HG03520 (cell line): Measurements from ENCODE around the gene CCDC138.

ENCODE experiments used
- ATAC-seq: cut with Tn5 transposase; IDR thresholded peaks from one replicate; pipeline ENCODE4 v1.9.1; 2021; ENCODE audit warnings: mild to moderate bottlenecking, moderate library complexity; ENCODE audit not compliant: unreplicated experiment

Gene CCDC138

DNA sequence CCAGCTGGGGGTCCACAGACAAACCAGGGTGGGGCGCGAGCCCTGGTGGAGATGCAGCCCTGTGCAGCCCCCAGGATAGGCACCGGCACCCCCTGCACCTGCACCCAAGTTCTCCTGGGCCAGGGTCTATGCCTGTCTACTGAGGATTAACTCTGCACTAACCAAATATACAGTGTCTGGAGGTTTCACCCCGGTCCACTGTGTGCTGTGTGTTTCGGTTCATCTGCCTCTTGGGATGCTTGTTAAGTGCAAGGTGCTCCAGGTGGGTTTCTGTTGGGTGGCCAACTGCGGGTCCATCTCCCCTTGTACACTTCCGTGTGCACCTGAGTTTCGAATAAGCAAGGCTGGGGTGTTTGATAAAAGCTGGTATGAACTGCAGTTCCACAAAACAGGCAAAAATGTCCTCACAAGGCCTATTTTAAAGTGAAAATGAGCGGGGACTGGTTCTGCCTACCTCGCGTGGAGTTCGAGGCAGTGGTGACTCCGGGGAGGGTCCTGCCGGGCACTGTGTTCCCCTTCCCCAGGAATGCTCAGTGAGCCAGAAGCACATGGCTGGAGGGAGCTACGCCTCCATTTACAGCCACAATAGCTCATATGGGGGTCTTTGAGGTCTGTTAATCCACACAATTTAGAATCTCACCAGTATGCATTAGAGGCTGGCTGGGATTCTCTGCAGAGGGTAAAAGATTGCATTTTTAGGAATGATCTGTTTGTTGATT is 131.7 kb downstream of the CCDC138 start:
- no peak for ATAC-seq

DNA sequence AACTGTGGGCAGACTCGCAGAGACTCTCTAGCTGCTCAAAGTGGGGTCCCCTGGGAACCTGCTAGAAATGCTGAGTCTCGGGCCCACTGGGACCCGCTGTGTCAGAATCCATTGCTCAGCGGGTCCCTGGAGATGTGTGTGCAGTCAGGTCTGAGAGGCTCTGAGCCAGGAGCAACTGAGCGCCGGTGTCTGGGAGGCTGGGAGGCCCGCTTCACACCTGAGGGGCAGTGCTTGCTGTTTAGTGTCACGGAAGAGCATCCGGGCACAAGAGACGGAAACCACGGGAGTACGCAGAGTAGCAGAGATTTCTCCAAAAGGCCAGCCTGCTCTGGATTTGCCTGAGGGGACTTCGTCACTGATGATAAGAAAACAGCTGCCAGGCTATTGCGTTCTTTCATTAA is 132.4 kb downstream of the CCDC138 start:
- ATAC-seq: no peak

DNA sequence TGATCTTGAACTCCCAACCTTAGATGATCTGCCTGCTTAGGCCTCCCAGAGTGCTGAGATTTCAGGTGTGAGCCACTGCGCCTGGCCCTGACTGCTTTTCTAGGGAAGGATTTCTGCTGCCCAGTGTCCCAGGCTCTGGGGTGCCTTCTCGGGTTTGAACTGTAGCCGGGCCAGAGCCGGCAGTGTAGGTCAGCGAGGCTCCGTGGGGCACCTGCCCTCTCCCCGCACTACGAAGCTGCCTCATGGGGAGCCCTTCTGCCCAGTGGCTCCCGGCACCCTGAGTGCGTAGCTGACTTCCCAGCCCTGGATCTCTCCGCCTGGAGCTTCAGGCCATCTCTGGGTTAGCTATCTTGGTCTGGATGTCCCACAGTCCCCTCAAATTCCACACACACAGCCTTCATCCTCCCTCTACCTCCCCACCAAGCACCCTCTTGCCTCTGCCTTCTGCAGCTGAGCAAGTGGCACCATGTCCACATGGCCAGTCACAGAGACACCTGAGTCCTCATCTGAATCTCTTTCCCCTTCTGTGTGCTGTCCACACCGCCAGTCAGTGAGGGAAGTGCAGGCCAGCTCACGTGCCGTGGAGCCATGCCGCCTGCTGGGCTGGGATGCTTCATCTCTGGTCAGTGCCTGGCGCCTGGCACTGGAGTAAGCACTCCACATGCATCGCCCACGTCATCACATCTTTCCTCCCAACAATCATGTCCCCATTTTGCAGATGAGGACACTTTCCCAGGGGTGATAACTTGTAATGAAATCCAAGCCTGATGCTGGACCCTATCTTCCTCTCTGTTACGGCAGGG is 133.2 kb downstream of the CCDC138 start:
- no peak for ATAC-seq

DNA sequence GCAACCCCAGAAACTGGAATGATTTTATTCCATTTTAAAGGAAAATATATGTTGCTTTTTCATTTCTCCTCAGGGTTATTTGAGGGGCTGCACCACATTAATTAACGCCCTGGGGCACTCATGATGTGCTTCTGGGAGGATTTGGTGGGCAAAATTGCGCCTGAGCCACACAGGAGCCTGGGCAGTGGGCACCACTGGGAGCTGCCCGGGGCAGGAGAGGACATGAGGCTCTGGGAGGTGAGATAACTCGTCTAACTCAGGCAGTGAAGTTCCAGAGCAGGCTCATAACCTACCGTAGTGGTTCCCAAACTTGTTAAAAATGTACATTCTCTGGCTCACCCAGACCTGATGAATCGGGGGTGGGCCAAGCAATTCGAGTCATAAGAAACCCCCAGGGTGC is 134.1 kb downstream of the CCDC138 start:
- no peak for ATAC-seq

DNA sequence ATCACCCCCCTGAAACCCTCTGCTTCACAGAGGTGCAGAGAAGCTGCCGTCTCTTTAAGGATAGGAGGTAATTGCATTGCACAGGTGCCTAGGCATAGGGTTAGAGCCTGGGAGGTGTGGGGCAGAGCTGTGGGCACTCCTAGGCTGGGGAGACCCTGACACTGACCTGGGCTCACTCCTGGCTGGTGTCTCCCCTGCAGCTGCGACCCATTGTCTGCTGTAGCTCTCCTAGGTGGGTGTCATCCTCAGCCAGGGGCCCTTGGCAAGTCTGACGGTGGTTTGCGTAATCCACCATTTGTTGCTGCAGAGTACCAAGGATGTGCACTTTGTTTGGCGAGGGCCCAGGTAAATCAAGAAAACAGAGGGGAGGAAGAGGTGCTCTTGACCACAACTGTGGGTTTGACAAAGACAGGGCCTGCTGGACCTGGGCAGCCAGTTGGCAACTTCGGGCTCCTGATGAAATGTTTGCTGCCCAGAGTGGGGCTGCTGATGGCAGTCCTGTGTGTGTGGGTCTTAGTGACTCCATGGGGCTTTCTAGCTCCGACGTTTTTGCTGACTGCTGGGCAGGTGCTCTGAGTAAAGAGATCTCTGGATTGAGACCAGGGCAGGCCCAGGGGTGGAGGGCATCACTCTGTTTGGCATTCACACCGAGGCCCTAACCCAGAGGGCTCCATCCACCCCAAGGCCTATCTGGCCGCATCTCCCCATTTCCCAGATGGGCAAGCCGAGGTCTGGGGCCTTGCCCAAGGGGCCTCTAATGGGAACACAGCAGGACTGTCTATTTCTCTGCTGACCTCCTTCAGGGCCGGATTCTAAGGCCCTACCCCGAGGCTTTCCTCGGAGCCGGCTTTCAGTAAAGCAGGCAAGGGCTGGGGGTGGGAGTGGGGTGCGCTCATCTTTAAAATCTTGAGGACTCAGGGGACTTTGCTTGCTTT is 134.8 kb downstream of the CCDC138 start:
- no peak for ATAC-seq

DNA sequence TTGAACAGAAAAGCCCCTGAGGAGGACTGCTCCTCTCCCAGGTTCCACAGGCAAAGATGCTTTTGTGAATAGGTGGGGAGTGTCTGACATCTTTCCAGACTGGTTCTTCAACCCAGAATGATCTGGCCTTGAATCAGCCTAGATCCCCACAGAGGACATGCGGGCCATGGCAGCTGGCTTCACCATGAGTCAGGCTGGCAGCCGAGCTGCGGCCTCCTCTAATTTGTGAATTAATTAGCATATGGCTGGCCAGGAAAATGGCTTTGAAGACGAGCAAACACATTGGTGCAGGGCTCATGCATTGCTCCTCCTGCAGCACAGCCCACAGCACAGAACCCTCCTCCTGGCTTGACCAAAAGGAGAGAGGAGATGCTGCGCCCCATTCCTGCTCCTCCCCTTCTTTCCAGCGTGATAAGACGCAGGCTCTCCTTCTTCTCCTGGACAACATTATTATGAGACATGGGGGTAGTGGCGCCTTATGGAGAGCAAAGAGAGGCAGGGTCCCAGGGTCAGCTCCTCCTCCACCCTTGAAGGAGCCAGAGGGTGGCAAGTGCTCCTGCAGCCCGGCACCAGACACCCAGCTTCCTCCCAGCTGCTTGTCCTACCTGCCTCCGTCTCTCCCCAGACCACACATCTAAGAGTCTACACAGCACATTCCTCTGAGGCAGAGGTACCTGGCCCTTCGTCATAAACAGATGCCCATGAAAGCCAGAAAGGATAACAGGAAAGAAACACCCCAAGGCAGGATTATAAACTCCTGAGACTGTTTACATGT is 135.8 kb downstream of the CCDC138 start:
- ATAC-seq: no peak

DNA sequence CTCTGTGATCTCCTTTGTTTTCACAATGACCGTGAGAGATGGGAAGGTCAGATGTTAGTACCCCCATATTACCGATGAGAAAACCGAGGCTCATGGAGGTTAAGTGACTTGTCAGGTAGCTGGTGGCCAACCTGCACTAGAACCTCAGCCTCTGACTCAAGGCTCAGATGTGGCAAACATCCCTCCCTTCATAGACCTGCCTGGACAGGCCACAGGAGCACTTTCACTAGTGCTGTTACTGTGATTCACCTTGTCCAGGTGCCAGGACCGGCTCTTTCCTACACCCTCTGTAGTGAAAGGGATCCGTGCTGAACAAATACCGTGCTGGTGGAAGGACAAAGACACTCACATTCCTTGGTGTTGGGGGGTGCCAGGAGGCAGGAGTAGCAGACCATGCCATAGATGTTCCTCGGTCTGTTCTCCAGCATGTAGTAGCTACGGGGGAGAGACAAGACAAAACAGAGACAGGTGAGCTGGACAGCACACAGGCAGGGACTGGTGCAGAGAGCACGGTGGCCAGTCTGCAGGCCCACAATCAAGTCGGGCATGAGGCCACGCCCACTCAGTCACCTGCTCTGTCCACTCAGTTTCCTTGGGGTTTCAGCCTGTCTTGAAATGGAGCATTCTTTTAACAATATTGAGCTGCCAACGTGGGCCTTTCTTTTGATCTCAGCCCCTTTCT is 136.6 kb downstream of the CCDC138 start:
- ATAC-seq: no peak

DNA sequence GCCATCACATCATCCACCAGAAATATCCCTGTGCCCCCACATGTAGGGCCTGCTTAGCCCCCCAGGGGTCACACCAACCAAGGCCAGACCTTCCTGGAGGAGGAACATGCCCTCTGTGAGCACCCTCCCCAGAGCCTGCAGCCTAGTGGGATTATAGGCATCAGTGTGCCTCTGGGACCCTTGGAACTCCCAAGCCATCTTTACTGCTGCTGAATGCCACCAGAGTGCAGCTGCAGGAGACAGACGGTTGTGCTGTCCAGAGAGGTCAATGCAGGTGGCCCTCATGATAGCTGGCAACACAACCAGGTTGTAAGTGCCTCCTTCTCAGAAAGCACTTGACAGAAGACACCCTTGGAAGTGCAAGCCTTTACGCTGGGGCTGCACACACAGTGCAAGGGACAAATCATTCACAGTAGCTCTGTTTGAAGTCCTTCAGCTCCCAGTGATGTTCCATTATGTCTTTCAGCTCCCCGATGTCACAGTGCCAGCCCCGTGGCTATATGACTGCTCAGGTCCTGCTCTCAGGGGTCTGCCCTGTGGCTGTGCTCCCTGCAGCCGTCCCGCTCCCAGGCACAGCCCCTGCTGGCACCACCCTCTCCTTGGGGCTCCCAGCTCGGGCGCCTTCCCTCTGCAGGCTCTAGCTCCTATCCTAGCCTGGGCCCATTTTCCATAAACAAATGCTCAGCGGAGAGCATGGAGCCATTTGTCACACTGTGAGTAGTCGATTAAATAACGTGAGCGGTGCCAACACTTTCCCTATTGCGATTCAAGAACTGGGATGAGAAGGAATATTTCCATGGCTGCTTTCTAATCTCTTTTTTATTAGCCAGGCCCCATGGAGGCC is 137.4 kb downstream of the CCDC138 start:
- ATAC-seq: no peak

DNA sequence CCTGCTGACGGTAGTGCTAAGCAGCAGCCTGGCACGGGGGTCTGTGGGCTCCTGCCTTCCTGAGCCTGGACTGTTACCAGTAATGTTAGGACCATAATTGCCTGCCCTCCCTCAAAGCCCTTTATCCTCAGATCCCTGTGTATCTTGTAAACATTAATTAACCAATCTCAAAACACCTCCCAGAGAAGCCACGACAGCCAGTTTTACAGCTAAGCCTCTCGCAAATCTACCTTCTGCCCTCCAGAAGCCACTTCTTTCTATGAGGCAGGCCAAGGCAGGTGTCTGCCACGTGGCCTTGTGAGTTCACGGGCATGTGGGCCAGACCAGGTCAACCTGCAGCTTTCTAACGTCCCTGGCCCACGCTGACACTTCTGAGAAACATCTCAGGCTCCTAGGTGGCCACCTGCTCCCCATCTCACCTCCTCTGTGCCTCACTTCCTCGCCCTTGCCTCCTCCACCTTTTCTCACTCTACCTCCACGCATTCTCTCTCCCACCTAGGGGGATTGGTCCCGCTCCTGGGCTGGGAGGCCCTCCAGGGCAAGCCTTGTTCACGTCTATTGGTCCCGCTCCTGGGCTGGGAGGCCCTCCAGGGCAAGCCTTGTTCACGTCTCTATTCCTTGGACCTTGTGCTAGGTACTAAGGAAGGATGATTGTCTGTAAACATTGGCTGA is 138.1 kb downstream of the CCDC138 start:
- ATAC-seq: no peak

DNA sequence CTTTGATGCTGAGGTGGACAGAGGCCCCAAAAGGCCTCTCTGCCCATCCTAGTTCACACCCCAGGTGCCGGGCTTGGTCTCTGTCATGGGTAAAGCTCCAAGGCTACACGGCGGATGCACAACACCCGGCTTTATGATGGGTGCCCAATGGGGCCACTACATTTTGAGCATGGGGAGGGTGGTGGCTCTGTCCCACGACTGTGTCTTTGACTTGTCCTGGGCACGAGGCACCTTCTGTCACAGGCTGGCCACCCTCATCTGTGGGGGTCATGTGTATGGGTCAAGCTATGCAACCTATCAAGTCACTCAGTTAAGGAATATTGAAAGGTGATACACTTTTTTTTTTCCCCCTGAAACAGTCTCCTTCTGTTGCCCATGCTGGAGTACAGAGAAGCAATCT is 138.7 kb downstream of the CCDC138 start:
- no peak for ATAC-seq

DNA sequence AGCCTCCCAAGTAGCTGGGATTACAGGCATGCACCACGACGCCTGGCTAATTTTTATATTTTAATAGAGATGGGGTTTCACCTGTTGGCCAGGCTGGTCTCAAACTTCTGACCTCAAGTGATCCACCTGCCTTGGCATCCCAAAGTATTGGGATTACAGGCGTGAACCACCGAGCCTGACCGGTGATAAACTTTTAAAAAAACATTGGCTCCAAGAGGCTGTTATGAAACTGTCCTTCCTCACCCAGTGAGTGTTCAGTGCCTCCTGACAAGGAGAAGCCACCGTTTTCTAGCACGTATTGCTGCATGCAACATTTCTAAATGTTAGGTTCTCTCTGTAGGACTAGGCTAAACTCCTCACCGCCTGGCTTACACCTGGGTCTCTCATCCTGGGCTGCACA is 139.2 kb downstream of the CCDC138 start:
- ATAC-seq: no peak
